Measurements from ENCODE around the gene PKN1.

Gene PKN1

DNA sequence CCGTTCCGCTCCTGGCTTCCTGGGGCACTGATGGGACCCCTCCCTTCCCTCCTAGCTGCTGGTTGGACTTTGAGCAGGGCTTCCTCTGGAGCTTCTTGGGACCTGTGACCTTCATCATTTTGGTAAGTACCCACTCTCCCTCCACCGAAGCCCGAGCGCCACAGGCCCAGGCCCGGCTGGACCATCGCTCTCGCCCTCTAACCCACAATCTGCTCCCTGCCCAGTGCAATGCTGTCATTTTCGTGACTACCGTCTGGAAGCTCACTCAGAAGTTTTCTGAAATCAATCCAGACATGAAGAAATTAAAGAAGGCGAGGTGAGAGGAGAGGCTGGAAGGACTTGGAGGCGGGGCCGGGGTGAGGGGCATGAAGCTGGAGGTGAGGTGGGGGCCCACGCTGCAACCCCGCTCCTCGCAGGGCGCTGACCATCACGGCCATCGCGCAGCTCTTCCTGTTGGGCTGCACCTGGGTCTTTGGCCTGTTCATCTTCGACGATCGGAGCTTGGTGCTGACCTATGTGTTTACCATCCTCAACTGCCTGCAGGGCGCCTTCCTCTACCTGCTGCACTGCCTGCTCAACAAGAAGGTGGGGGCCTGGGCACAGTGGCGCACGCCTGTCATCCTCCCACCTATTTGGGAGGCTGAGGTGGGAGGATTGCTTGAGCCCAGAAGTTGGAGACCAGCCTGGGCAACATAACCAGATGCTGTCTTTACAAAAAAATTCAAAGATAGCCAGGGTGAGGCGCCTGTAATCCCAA, 26.3 kb upstream of the PKN1 start:
- no peaks in the 10 kb centered on the region for H3K9me3 ChIP-seq (ENCODE audit: control insufficient read depth in 1 of 2, low read length in 2 of 2)
- peak overlapping the region; percentile 28 for H3K27ac ChIP-seq (ENCODE audit: low read depth, low read length)
- peaks cover 16 to 39% of the 10 kb centered on the region in 2 donors for H3K4me1 ChIP-seq (ENCODE audit: control insufficient read depth in 1 of 2, insufficient read depth in 2 of 2, low read length in 2 of 2)
- no peaks in the 10 kb centered on the region for H3K27me3 ChIP-seq (ENCODE audit: control insufficient read depth in 1 of 2, insufficient read depth in 2 of 2, low read length in 2 of 2)
- H3K9ac ChIP-seq (ENCODE audit: low read depth in 1 of 2, low read length in 2 of 2), result peak overlapping the region in 1 of 2 donors; percentile 43
- peaks cover 57 to 88% of the 10 kb centered on the region in 2 donors for H3K36me3 ChIP-seq (ENCODE audit: control insufficient read depth in 1 of 2, insufficient read depth in 2 of 2, low read length in 2 of 2)
- no peak overlapping the region for H3K4me3 ChIP-seq (ENCODE audit: low read depth in 1 of 2, low read length in 2 of 2)

GRCh38 chr19:14407605-14408484, 25.3 kb upstream of the PKN1 start:
- Histone ChIP-seq H3K4me3 (ENCODE audit: low read depth in 1 of 2, low read length in 2 of 2) (no peak overlapping the region), H3K27me3 (ENCODE audit: control insufficient read depth in 1 of 2, insufficient read depth in 2 of 2, low read length in 2 of 2) (no peaks in the 10 kb centered on the region), H3K27ac (ENCODE audit: low read depth, low read length) (peak overlapping the region; percentile 39), H3K36me3 (ENCODE audit: control insufficient read depth in 1 of 2, insufficient read depth in 2 of 2, low read length in 2 of 2) (peaks cover 57 to 90% of the 10 kb centered on the region in 2 donors), H3K9me3 (ENCODE audit: control insufficient read depth in 1 of 2, low read length in 2 of 2) (no peaks in the 10 kb centered on the region), H3K9ac (ENCODE audit: low read depth in 1 of 2, low read length in 2 of 2) (peak overlapping the region in 1 of 2 donors; percentile 28), H3K4me1 (ENCODE audit: control insufficient read depth in 1 of 2, insufficient read depth in 2 of 2, low read length in 2 of 2) (peaks cover 16 to 46% of the 10 kb centered on the region in 2 donors)

DNA sequence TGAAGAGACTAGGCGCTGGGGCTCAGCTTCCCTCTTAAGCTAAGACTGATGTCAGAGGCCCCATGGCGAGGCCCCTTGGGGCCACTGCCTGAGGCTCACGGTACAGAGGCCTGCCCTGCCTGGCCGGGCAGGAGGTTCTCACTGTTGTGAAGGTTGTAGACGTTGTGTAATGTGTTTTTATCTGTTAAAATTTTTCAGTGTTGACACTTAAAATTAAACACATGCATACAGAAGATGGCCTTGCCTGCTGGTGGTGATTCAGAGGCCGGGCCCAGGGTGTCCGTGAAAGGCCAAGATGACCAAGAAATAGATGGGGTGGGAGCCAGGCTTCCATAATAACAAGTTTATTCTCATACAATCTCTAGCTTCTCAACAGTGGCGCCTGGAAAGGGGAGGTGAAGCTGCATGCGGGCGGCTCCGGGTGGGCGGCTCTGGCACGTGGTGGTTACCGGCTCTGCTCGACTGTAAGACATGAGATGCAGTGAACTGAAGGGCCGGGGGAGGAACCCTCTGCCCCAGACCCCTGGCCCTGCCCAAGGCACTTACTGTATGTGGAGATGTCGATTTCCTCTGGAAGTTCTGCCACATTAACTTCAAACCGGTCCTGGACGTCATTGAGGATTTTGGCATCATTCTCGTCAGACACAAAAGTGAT, 24.5 kb upstream of the PKN1 start:
- peak overlapping the region in 1 of 2 donors; percentile 10 for H3K9ac ChIP-seq (ENCODE audit: low read depth in 1 of 2, low read length in 2 of 2)
- peak overlapping the region; percentile 39 for H3K27ac ChIP-seq (ENCODE audit: low read depth, low read length)
- peaks cover 18 to 46% of the 10 kb centered on the region in 2 donors for H3K4me1 ChIP-seq (ENCODE audit: control insufficient read depth in 1 of 2, insufficient read depth in 2 of 2, low read length in 2 of 2)
- no peak overlapping the region for H3K4me3 ChIP-seq (ENCODE audit: low read depth in 1 of 2, low read length in 2 of 2)
- no peaks in the 10 kb centered on the region for H3K9me3 ChIP-seq (ENCODE audit: control insufficient read depth in 1 of 2, low read length in 2 of 2)
- no peaks in the 10 kb centered on the region for H3K27me3 ChIP-seq (ENCODE audit: control insufficient read depth in 1 of 2, insufficient read depth in 2 of 2, low read length in 2 of 2)
- H3K36me3 ChIP-seq (ENCODE audit: control insufficient read depth in 1 of 2, insufficient read depth in 2 of 2, low read length in 2 of 2), result peaks cover 57 to 90% of the 10 kb centered on the region in 2 donors

- H3K9me3 ChIP-seq (ENCODE audit: control insufficient read depth in 1 of 2, low read length in 2 of 2), result no peaks in the 10 kb centered on the region
- H3K27me3 ChIP-seq (ENCODE audit: control insufficient read depth in 1 of 2, insufficient read depth in 2 of 2, low read length in 2 of 2), result no peaks in the 10 kb centered on the region
- H3K27ac ChIP-seq (ENCODE audit: low read depth, low read length), result no peak overlapping the region
- peaks cover 52 to 85% of the 10 kb centered on the region in 2 donors for H3K36me3 ChIP-seq (ENCODE audit: control insufficient read depth in 1 of 2, insufficient read depth in 2 of 2, low read length in 2 of 2)
- H3K4me3 ChIP-seq (ENCODE audit: low read depth in 1 of 2, low read length in 2 of 2), result no peak overlapping the region
- no peak overlapping the region for H3K9ac ChIP-seq (ENCODE audit: low read depth in 1 of 2, low read length in 2 of 2)
- H3K4me1 ChIP-seq (ENCODE audit: control insufficient read depth in 1 of 2, insufficient read depth in 2 of 2, low read length in 2 of 2), result peaks cover 23 to 46% of the 10 kb centered on the region in 2 donors
Observed at GRCh38 chr19:14409146-14410023, 23.7 kb upstream of the PKN1 start.

DNA sequence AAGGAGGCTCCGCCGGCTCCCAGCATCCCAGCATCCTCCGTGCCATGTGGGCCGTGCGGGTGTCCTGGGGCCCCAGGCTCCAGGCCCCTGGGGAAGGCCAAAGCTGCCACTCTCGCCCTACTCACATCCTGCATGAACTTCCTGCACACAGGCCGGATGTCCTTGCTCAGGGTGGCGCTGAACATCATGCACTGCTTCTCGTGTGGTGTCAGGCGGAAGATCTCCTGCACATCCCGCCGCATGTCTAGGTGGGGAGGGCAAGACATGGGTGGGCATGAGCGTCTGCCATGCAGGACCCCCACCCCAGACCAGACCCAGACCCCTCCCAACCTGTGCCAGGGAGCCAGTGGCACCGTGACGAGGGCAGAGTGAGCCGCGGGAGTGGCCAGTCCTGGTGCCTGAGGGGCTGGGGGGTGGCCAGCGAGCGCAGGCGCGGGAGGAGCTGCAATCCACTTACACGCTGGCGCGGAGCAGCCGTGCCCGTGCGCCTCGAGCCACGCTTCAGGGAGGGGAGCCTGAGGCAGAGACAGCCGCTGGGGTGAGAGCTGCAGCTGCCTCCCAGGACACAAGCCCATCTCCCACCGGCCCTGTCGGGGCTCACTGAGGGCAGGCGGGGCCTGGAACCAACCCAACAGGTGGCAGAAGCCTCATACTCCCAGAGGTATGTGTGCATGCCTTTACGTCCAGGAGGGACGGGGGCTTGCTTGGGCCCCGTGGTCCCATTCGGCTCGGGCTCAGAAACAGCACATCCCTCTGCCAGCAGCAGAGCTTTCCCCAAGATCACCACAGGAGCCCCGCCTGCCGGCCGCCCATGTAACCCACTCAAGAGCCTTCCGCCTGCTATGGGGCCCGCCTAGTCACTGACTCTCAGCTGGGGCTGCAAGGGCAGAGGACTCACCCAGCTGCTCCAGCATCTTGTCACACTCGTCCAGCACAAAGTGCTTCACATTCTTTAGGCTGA, 22.7 kb upstream of the PKN1 start:
- H3K4me1 ChIP-seq (ENCODE audit: control insufficient read depth in 1 of 2, insufficient read depth in 2 of 2, low read length in 2 of 2), result peaks cover 23 to 46% of the 10 kb centered on the region in 2 donors
- H3K9me3 ChIP-seq (ENCODE audit: control insufficient read depth in 1 of 2, low read length in 2 of 2), result no peaks in the 10 kb centered on the region
- no peak overlapping the region for H3K27ac ChIP-seq (ENCODE audit: low read depth, low read length)
- no peak overlapping the region for H3K4me3 ChIP-seq (ENCODE audit: low read depth in 1 of 2, low read length in 2 of 2)
- H3K27me3 ChIP-seq (ENCODE audit: control insufficient read depth in 1 of 2, insufficient read depth in 2 of 2, low read length in 2 of 2), result no peaks in the 10 kb centered on the region
- no peak overlapping the region for H3K9ac ChIP-seq (ENCODE audit: low read depth in 1 of 2, low read length in 2 of 2)
- H3K36me3 ChIP-seq (ENCODE audit: control insufficient read depth in 1 of 2, insufficient read depth in 2 of 2, low read length in 2 of 2), result peaks cover 47 to 78% of the 10 kb centered on the region in 2 donors

DNA sequence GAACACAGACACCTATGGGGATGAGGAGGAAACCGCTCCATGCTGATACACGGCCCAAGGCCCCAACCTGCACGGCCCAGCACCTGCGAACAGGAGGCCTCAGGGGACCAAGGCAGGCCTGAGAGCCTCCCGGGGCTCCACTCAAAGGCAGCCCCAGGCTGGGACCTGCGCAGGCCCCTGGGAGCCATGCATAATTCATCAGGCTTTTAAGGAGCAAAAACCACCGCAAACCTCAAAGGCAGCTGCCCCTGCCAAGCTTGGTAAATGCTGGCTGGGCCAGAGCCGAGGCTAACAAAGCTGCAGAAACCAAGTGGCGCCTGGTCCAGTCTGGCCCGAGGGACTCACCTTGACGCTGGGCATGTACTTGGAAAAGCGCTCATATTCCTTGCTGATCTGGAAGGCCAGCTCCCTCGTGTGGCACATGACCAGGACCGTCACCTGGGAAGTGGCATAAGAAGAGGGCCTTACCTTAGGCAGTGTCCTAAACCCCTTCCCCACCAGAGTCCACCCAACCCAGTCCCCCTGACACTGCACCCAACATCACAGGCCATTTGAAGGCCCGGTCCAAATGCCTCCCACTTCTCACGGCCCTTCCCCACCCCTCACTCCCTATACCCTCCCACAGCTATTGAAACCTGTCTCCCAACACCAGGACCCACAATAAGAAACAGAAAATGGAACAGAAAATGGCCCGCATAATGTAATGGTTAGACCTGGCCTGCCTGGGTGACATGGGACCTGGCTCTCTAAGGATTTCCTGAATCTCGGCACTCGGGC, 21.8 kb upstream of the PKN1 start:
- H3K36me3 ChIP-seq (ENCODE audit: control insufficient read depth in 1 of 2, insufficient read depth in 2 of 2, low read length in 2 of 2), result peaks cover 43 to 72% of the 10 kb centered on the region in 2 donors
- H3K27me3 ChIP-seq (ENCODE audit: control insufficient read depth in 1 of 2, insufficient read depth in 2 of 2, low read length in 2 of 2), result no peaks in the 10 kb centered on the region
- H3K4me1 ChIP-seq (ENCODE audit: control insufficient read depth in 1 of 2, insufficient read depth in 2 of 2, low read length in 2 of 2), result peaks cover 26 to 51% of the 10 kb centered on the region in 2 donors

DNA sequence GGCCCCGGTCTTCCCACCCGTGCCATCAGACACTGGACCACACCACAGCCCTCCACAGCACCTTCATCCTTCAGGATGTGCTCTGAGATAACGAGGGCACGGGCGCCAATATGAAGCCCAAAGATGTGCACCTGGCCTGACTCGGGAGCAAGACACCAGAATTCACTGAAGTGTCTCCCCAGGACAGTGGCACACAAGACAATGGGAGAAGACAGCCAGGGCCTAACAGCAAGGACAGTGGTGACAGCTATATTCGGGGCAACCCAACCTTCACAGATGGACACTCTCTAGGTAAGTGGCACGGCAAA, 21.2 kb upstream of the PKN1 start:
- no peaks in the 10 kb centered on the region for H3K27me3 ChIP-seq (ENCODE audit: control insufficient read depth in 1 of 2, insufficient read depth in 2 of 2, low read length in 2 of 2)
- no peaks in the 10 kb centered on the region for H3K9me3 ChIP-seq (ENCODE audit: control insufficient read depth in 1 of 2, low read length in 2 of 2)
- H3K4me1 ChIP-seq (ENCODE audit: control insufficient read depth in 1 of 2, insufficient read depth in 2 of 2, low read length in 2 of 2), result peaks cover 31 to 52% of the 10 kb centered on the region in 2 donors
- no peak overlapping the region for H3K27ac ChIP-seq (ENCODE audit: low read depth, low read length)
- H3K4me3 ChIP-seq (ENCODE audit: low read depth in 1 of 2, low read length in 2 of 2), result no peak overlapping the region
- H3K36me3 ChIP-seq (ENCODE audit: control insufficient read depth in 1 of 2, insufficient read depth in 2 of 2, low read length in 2 of 2), result peaks cover 41 to 66% of the 10 kb centered on the region in 2 donors
- no peak overlapping the region for H3K9ac ChIP-seq (ENCODE audit: low read depth in 1 of 2, low read length in 2 of 2)

More for the DNA sequence above, 21.8 kb upstream of the PKN1 start:
- Histone ChIP-seq H3K9ac (ENCODE audit: low read depth in 1 of 2, low read length in 2 of 2) (no peak overlapping the region), H3K4me3 (ENCODE audit: low read depth in 1 of 2, low read length in 2 of 2) (no peak overlapping the region), H3K9me3 (ENCODE audit: control insufficient read depth in 1 of 2, low read length in 2 of 2) (no peaks in the 10 kb centered on the region), H3K27ac (ENCODE audit: low read depth, low read length) (no peak overlapping the region)

- H3K36me3 ChIP-seq (ENCODE audit: control insufficient read depth in 1 of 2, insufficient read depth in 2 of 2, low read length in 2 of 2), result peaks cover 38 to 63% of the 10 kb centered on the region in 2 donors
- H3K27me3 ChIP-seq (ENCODE audit: control insufficient read depth in 1 of 2, insufficient read depth in 2 of 2, low read length in 2 of 2), result no peaks in the 10 kb centered on the region
- H3K4me3 ChIP-seq (ENCODE audit: low read depth in 1 of 2, low read length in 2 of 2), result no peak overlapping the region
- H3K9me3 ChIP-seq (ENCODE audit: control insufficient read depth in 1 of 2, low read length in 2 of 2), result no peaks in the 10 kb centered on the region
- H3K4me1 ChIP-seq (ENCODE audit: control insufficient read depth in 1 of 2, insufficient read depth in 2 of 2, low read length in 2 of 2), result peaks cover 35 to 52% of the 10 kb centered on the region in 2 donors
- H3K27ac ChIP-seq (ENCODE audit: low read depth, low read length), result no peak overlapping the region
- H3K9ac ChIP-seq (ENCODE audit: low read depth in 1 of 2, low read length in 2 of 2), result no peak overlapping the region
Observed at GRCh38 chr19:14412324-14412995, 20.6 kb upstream of the PKN1 start.
